ENCODE data around the gene RUNX2. TPM values are rescaled to one million over a fixed set of nuclear protein-coding genes. Genes with fewer than 3 reads are reported as not detected.

RUNX2 gene
- total and polyA plus RNA-seq, 2 donors (not counting 1 experiment from before 2014, with no cell fraction given) = 1.3 to 2.4 TPM

DNA sequence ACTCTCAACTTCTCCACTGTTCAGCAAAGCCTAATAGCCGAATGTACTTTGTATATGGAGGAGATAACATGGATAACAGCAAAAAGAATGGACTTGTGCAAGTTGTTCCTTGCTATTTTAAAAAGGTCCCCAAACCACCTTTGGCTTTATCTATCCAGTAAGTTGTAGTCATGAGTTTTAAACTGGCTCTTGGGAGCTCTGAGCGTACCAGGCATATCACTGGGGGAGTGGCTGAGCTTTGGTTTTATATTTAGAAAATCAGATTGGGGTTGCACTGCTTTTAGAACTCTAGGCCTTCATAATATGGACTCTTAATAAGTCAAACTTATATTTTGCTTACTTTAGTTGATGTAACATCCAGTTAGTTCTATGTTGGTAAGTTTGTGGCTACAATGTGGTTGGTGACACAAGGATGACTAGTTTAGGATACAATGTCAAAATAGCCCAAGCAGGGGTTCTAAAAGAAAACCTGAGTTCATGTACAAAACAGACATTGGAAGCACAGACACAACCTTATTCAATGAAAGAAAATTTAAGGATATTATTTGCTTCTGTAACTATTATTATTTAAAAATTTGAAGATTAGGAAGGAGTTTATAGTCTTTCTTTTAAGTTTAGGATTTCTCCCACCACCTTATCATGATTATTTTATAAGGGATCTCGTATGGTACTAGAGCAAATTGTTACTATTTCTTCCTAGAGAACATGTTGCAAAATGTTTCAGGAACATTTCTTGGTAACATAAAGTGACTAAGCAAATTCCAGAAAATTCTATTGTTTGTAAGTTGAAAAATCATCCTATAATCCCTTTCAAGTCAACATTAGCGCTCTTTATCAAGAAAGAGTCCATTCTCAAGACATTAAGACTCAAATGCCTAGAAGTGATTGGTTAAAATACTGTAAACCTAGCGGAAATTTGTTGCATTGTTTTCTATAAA is 215.4 kb downstream of the RUNX2 start:
- POLR2A ChIA-PET = no interaction called here

DNA sequence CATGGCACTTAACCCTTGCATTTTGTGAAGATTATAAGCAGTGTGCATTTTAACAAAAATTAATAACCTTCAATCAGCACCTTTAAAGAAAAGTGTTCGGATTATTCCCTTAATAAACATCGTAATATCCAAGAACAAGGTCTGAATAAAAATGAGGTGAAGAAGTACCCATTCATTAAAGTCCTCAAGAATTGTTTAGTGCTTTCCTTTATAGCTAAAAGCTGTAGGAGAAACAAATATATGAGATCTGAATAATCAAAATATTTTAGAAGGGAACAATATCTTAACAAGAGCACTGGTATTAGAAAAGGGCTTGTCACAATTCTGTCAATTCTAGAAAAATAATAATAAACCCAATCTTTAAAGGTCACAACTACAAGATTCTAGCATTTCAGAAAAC is 217.3 kb downstream of the RUNX2 start:
- H3K9me3 Mint-ChIP-seq (ENCODE audit: insufficient read depth) = no peaks in the 10 kb centered on the region
- Histone ChIP-seq H2AFZ (ENCODE audit: insufficient read depth, low read depth, low read length, poor library complexity, severe bottlenecking) (no peak overlapping the region), H3K27me3 (replicated peaks in 1 of 4; ENCODE audit: control extremely low read depth in 1 of 4, control insufficient read depth in 3 of 4, insufficient read depth in 4 of 4, low read length in 3 of 4) (no peaks in the 10 kb centered on the region), H3K9me3 (ENCODE audit: control extremely low read depth in 1 of 3, control insufficient read depth in 2 of 3, insufficient read depth in 1 of 3, low read length in 2 of 3) (no peaks in the 10 kb centered on the region), H4K20me1 (ENCODE audit: control insufficient read depth, insufficient read depth, low read length, poor library complexity, severe bottlenecking) (no peaks in the 10 kb centered on the region), H3K9ac (ENCODE audit: low read length) (no peak overlapping the region), H3K4me1 (ENCODE audit: control insufficient read depth in 2 of 2, insufficient read depth in 2 of 2, low read length in 2 of 2) (peaks cover 10% of the 10 kb centered on the region in 2 donors), H3K4me3 (ENCODE audit: control extremely low read depth in 1 of 5, extremely low read depth in 1 of 5, insufficient read depth in 1 of 5, low read depth in 2 of 5, low read length in 4 of 5) (no peak overlapping the region), H3K36me3 (replicated peaks in 1 of 2; ENCODE audit: control extremely low read depth in 1 of 2, control insufficient read depth in 1 of 2, extremely low read depth in 1 of 2, insufficient read depth in 2 of 2, low read length in 1 of 2) (no peaks in the 10 kb centered on the region), H3K4me2 (replicated peaks; ENCODE audit: low read depth, low read length, poor library complexity, severe bottlenecking) (no peak overlapping the region), H3K27ac (ENCODE audit: low read length in 2 of 2) (no peak overlapping the region), H3K79me2 (ENCODE audit: control insufficient read depth, insufficient read depth, low read length) (no peaks in the 10 kb centered on the region)
- intact Hi-C loops (cut with micrococcal nuclease) = loop anchor here (5.0 kb wide), 1 partner anchor 168 kb away; the partner anchor contains the start of gene SUPT3H
- no peak overlapping the region for H3K4me3 Mint-ChIP-seq
- ATAC-seq (ENCODE audit: low read depth) (no peak), DNase-seq (no peak)
- H3K27ac Mint-ChIP-seq = no peak overlapping the region
- TF ChIP-seq EZH2 (IDR thresholded peaks at IDR 0.05; ENCODE audit: borderline replicate concordance, insufficient read depth, low read depth, low read length, poor library complexity, severe bottlenecking) = no peak
- no peak for TF ChIP-seq CTCF (IDR thresholded peaks at IDR 0.05)
- no peaks in the 10 kb centered on the region for H3K27me3 Mint-ChIP-seq
- POLR2A ChIA-PET = no interaction called here
- CTCF ChIA-PET = interaction anchor here (0.7 kb wide), 1 partner anchor 27 kb away, joined by 3 read pairs; no protein-coding TSS in a partner anchor
- no CpG with 5 or more reads among the region's 2 CpGs for WGBS (ENCODE audit: insufficient coverage)
- peaks cover 14% of the 10 kb centered on the region for H3K4me1 Mint-ChIP-seq

More for the DNA sequence above, 215.4 kb downstream of the RUNX2 start:
- H3K27ac ChIP-seq (ENCODE audit: low read length in 2 of 2) = no peak overlapping the region
- H3K36me3 ChIP-seq (replicated peaks in 1 of 2; ENCODE audit: control extremely low read depth in 1 of 2, control insufficient read depth in 1 of 2, extremely low read depth in 1 of 2, insufficient read depth in 2 of 2, low read length in 1 of 2) = no peaks in the 10 kb centered on the region
- no peak for DNase-seq
- no peaks in the 10 kb centered on the region for H4K20me1 ChIP-seq (ENCODE audit: control insufficient read depth, insufficient read depth, low read length, poor library complexity, severe bottlenecking)
- intact Hi-C loops (cut with micrococcal nuclease) = no loop called here
- no peaks in the 10 kb centered on the region for H3K79me2 ChIP-seq (ENCODE audit: control insufficient read depth, insufficient read depth, low read length)
- peaks cover 3 to 4% of the 10 kb centered on the region in 2 donors for H3K4me1 ChIP-seq (ENCODE audit: control insufficient read depth in 2 of 2, insufficient read depth in 2 of 2, low read length in 2 of 2)
- no peak overlapping the region for H3K9ac ChIP-seq (ENCODE audit: low read length)
- no peak overlapping the region for H3K4me3 Mint-ChIP-seq
- H3K4me1 Mint-ChIP-seq = peaks cover 13% of the 10 kb centered on the region
- no CpG with 5 or more reads among the region's 5 CpGs for WGBS (ENCODE audit: insufficient coverage)
- no peaks in the 10 kb centered on the region for H3K27me3 ChIP-seq (replicated peaks in 1 of 4; ENCODE audit: control extremely low read depth in 1 of 4, control insufficient read depth in 3 of 4, insufficient read depth in 4 of 4, low read length in 3 of 4)
- H3K27me3 Mint-ChIP-seq = no peaks in the 10 kb centered on the region
- H3K27ac Mint-ChIP-seq = no peak overlapping the region
- CTCF ChIA-PET = no interaction called here
- no peaks in the 10 kb centered on the region for H3K9me3 ChIP-seq (ENCODE audit: control extremely low read depth in 1 of 3, control insufficient read depth in 2 of 3, insufficient read depth in 1 of 3, low read length in 2 of 3)
- H2AFZ ChIP-seq (ENCODE audit: insufficient read depth, low read depth, low read length, poor library complexity, severe bottlenecking) = no peak overlapping the region
- ATAC-seq (ENCODE audit: low read depth) = no peak
- H3K4me2 ChIP-seq (replicated peaks; ENCODE audit: low read depth, low read length, poor library complexity, severe bottlenecking) = no peak overlapping the region
- no peak for TF ChIP-seq EZH2 (IDR thresholded peaks at IDR 0.05; ENCODE audit: borderline replicate concordance, insufficient read depth, low read depth, low read length, poor library complexity, severe bottlenecking)
- no peak overlapping the region for H3K4me3 ChIP-seq (ENCODE audit: control extremely low read depth in 1 of 5, extremely low read depth in 1 of 5, insufficient read depth in 1 of 5, low read depth in 2 of 5, low read length in 4 of 5)
- H3K9me3 Mint-ChIP-seq (ENCODE audit: insufficient read depth) = no peaks in the 10 kb centered on the region
